ENCODE data around the gene MIPOL1. TPM values are rescaled to one million over a fixed set of nuclear protein-coding genes. Genes with fewer than 3 reads are reported as not detected.
A peak's percentile ranks its signal among the peaks of the same experiment; 100 is the strongest.

MIPOL1 gene
- total RNA-seq, 3 donors from 2014 or later: 12.2 to 48.8 (median 36.1) TPM

DNA sequence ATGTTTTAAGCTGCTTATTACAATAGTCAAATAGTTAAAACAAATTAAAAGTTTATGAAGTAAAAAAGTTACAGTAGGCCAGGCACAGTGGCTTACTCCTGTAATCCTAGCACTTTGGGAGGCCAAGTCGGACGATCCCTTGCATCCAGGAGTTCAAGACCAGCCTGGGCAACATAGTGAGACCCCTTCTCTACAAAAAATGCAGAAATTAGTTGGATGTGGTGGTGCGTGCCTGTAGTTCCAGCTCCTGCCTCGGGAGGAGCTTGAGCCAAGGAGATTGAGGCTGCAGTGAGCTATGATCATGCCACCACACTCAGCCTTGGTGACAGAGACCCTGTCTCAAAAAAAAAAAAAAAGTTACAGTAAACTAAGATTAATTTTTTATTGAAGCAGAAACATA is 142.6 kb downstream of the MIPOL1 start:
- no peaks in the 10 kb centered on the region for H3K4me1 ChIP-seq
- no peaks in the 10 kb centered on the region for H3K9me3 ChIP-seq
- DNase-seq (ENCODE audit: low spot score in 2 of 2): no peak
- no peaks in the 10 kb centered on the region for H3K27me3 ChIP-seq
- intact Hi-C loops (cut with DNase I; ENCODE audit: low total_unique reads): no loop called here
- H3K4me3 ChIP-seq: no peak overlapping the region
- no peak overlapping the region for H3K27ac ChIP-seq
- H3K36me3 ChIP-seq: peaks cover 8% of the 10 kb centered on the region
- TF ChIP-seq POLR2AphosphoS5 (IDR thresholded peaks at IDR 0.05): no peak
- TF ChIP-seq CTCF (IDR thresholded peaks at IDR 0.05): no peak
- TF ChIP-seq POLR2A (IDR thresholded peaks at IDR 0.05): no peak

DNA sequence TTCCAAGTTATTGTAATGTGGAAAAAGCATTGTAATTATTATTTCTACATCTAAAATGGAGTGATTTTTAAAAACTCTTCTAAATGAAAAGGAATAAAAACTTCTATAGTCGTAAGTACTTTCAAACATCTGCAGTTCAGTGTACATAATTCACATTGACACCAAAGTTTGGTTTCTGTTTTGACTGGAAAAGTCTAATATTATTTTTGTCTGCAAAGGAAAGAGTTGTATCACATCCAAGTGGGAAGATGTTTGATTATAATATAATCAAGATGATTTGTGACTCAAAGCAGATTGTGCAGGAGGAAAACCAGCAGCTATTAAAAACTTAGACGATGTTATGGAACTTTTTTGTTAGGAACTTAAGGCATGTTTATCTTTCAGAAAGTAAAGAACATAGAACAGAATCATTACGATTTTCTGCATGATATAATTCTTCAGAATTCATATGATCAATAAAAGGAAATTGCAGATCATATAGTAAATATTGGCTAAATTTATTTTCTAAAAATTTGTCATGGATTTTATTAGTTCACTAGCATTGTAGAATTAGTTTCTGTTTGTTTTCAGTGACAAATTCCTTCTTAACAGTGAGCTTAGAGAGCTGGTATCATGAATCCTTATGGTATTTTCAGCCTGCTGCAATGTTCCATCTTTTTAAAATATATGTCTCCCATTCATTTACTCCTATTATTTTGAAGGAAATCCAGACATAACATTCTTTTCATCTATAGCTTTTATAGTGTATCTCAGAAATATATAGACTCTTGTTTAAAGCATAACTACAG is 145.8 kb downstream of the MIPOL1 start:
- no peaks in the 10 kb centered on the region for H3K9me3 ChIP-seq
- H3K36me3 ChIP-seq: peaks cover 8% of the 10 kb centered on the region
- intact Hi-C loops (cut with DNase I; ENCODE audit: low total_unique reads): loop anchor here (2.0 kb wide), 1 partner anchor 29 kb away; no protein-coding TSS in a partner anchor
- no peaks in the 10 kb centered on the region for H3K27me3 ChIP-seq
- H3K27ac ChIP-seq: no peak overlapping the region
- DNase-seq (ENCODE audit: low spot score in 2 of 2): no peak
- no peak for TF ChIP-seq POLR2AphosphoS5 (IDR thresholded peaks at IDR 0.05)
- H3K4me1 ChIP-seq: no peaks in the 10 kb centered on the region
- no peak overlapping the region for H3K4me3 ChIP-seq

- H3K9me3 ChIP-seq: peaks cover 16 to 21% of the 10 kb centered on the region in 2 donors
- no peaks in the 10 kb centered on the region for H3K4me1 ChIP-seq
- DNase-seq (ENCODE audit: low spot score in 2 of 2): no peak
- H3K27me3 ChIP-seq: no peaks in the 10 kb centered on the region
- intact Hi-C loops (cut with DNase I; ENCODE audit: low total_unique reads): no loop called here
- H3K27ac ChIP-seq: no peak overlapping the region
- TF ChIP-seq CTCF (IDR thresholded peaks at IDR 0.05): no peak
- no peak for TF ChIP-seq POLR2A (IDR thresholded peaks at IDR 0.05)
- TF ChIP-seq POLR2AphosphoS5 (IDR thresholded peaks at IDR 0.05): no peak
- no peaks in the 10 kb centered on the region for H3K36me3 ChIP-seq
- H3K4me3 ChIP-seq: no peak overlapping the region
Observed at GRCh38 chr14:37363661-37364060, 165.9 kb downstream of the MIPOL1 start.

- Histone ChIP-seq H3K4me1 (no peaks in the 10 kb centered on the region), H3K9me3 (peaks cover 3 to 10% of the 10 kb centered on the region in 2 donors), H3K36me3 (no peaks in the 10 kb centered on the region), H3K27ac (peak overlapping the region in 1 of 2 donors; percentile 14), H3K27me3 (no peaks in the 10 kb centered on the region), H3K4me3 (no peak overlapping the region)
- no peak for TF ChIP-seq POLR2AphosphoS5 (IDR thresholded peaks at IDR 0.05)
- no peak for TF ChIP-seq CTCF (IDR thresholded peaks at IDR 0.05)
- no peak for TF ChIP-seq POLR2A (IDR thresholded peaks at IDR 0.05)
- intact Hi-C loops (cut with DNase I; ENCODE audit: low total_unique reads): no loop called here
- DNase-seq (ENCODE audit: low spot score in 2 of 2): no peak
Observed at GRCh38 chr14:37369425-37369824, 171.7 kb downstream of the MIPOL1 start.

- Histone ChIP-seq H3K27ac (no peak overlapping the region), H3K36me3 (no peaks in the 10 kb centered on the region), H3K4me1 (no peaks in the 10 kb centered on the region), H3K9me3 (no peaks in the 10 kb centered on the region), H3K27me3 (no peaks in the 10 kb centered on the region), H3K4me3 (no peak overlapping the region)
- TF ChIP-seq POLR2AphosphoS5 (IDR thresholded peaks at IDR 0.05) (no peak), POLR2A (IDR thresholded peaks at IDR 0.05) (no peak), CTCF (IDR thresholded peaks at IDR 0.05) (no peak)
- intact Hi-C loops (cut with DNase I; ENCODE audit: low total_unique reads): no loop called here
- DNase-seq (ENCODE audit: low spot score in 2 of 2): no peak
Observed at GRCh38 chr14:37375566-37375965, 177.8 kb downstream of the MIPOL1 start.

Measured in breast epithelium (tissue), 4 donors.